Tibial nerve (tissue), 3 donors: ENCODE results near the gene C17orf75.

Experiments
- CTCF ChIP-seq, 5 experiments: fragments of 200-600 bp in 3 of 5; fragments of 450-650 bp in 2 of 5; sonication (generic) in 3 of 5; IDR thresholded peaks; one replicate each; pipeline ENCODE4 v1.5.1; 2016 to 2019; ENCODE audit warnings: antibody characterized with exemption in 5 of 5, mild to moderate bottlenecking in 3 of 5, moderate library complexity in 2 of 5
- POLR2A ChIP-seq, 2 donors: fragments of 450-650 bp; IDR thresholded peaks; one replicate each; pipeline ENCODE4 v1.6.1; 2017; ENCODE audit warnings: antibody characterized with exemption in 2 of 2, mild to moderate bottlenecking in 2 of 2, moderate library complexity in 2 of 2

GRCh38 chr17:32383926-32384434, 42.0 kb upstream of the C17orf75 start:
- no peak for TF ChIP-seq POLR2A (IDR thresholded peaks at IDR 0.05)
- no peak for TF ChIP-seq CTCF (IDR thresholded peaks at IDR 0.05)
